K562 (cell line): ENCODE data around the gene OR5A1.

Experiments
- GTF2E2 ChIP-seq: fragments of 200-800 bp; sonication (Bioruptor generic); IDR thresholded peaks from 2 replicates; pipeline ENCODE4 v1.6.1; 2016; ENCODE audit warnings: missing genetic modification characterization, missing compliant biosample characterization
- NBN ChIP-seq: fragments of 450-650 bp; IDR thresholded peaks from 2 replicates; pipeline ENCODE4 v1.6.1; 2016; ENCODE audit warnings: low read depth, mild to moderate bottlenecking
- NFE2L1 ChIP-seq: fragments of 450-650 bp; IDR thresholded peaks from 2 replicates; pipeline ENCODE4 v1.6.1; 2016; ENCODE audit warnings: missing genetic modification characterization, low read depth, mild to moderate bottlenecking, missing compliant biosample characterization, moderate library complexity, borderline replicate concordance
- TRIM24 ChIP-seq, 2 experiments: fragments of 450-650 bp; IDR thresholded peaks; 2 replicates each; pipeline ENCODE4 v1.6.1; 2016
- ZNF76 ChIP-seq: fragments of 250-450 bp; sonication (Bioruptor Pico); IDR thresholded peaks from 2 replicates; pipeline ENCODE4 v1.4.0; 2020; ENCODE audit warnings: mild to moderate bottlenecking, moderate library complexity, borderline replicate concordance

DNA sequence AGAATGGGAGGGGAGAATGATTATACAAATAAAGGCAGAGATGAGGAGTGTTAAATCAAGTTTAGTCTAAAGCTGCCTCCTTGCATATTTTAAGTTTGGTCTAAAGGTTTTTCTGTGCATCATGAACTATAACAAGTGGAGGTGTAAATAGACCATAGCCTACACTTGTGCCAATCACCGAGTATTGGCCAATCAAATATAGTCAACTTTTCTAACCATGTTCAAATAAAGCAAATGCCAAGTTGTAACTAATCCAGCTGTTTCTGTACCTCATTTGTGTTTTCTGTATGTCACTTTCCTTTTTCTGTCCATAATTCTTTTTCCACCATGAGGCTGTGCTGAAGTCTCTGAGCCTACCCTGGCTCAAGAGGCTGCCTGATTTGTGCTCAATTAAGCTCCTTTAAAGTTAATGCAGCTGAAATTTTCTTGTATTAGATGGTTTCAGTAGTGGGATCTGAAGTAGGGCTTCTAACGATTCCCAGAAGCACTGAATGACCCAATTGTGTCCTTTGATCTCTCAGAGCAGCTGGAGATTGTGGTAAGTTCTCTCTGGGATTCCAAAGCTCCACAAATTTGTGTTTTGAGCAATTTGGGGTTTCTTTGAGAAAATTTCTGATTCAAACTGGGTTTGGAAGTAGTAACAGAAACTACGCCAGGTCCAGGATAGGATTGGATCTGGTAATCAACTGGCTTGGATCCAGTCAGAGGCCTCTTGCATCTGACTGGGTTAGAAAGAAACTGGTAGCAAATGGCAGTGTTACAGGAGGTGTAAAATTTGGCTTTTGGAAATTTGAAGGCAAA lies 35.6 kb upstream of the OR5A1 start:
- TF ChIP-seq ZNF76 (CRISPR knock-in tag) (no peak), NFE2L1 (no peak), NBN (no peak), GTF2E2 (tag) (no peak), TRIM24 (IDR thresholded peaks at IDR 0.05) (no peak)
